H9 (cell line): ENCODE data around the gene SART1. TPM values are rescaled to one million over a fixed set of nuclear protein-coding genes. Genes with fewer than 3 reads are reported as not detected.

Experiments used
- DNase-seq: peaks from one replicate; pipeline ENCODE4 v3.0.0-alpha.2; 2017
- H2AFZ ChIP-seq: one replicate; pipeline ENCODE4 v1.6.1; 2013; ENCODE audit warnings: mild to moderate bottlenecking, low read length, control low read depth, moderate library complexity
- H2AK5ac ChIP-seq: 2 replicates; pipeline ENCODE4 v1.6.1; 2013; ENCODE audit warnings: low read length, control low read depth, mixed read lengths; ENCODE audit not compliant: insufficient read length
- H2BK120ac ChIP-seq: one replicate; pipeline ENCODE4 v1.6.1; 2013; ENCODE audit warnings: low read depth, mild to moderate bottlenecking, low read length, control low read depth, inconsistent platforms; ENCODE audit not compliant: poor library complexity, severe bottlenecking
- H2BK12ac ChIP-seq: 2 replicates; pipeline ENCODE4 v1.6.1; 2013; ENCODE audit warnings: low read length, control low read depth, mixed read lengths, low read depth; ENCODE audit not compliant: insufficient read length
- H2BK15ac ChIP-seq: 2 replicates; pipeline ENCODE4 v1.6.1; 2013; ENCODE audit warnings: low read depth, low read length, control low read depth
- H2BK20ac ChIP-seq: one replicate; pipeline ENCODE4 v1.6.1; 2013; ENCODE audit warnings: low read depth, mild to moderate bottlenecking, low read length, control low read depth, inconsistent platforms; ENCODE audit not compliant: poor library complexity, severe bottlenecking
- H2BK5ac ChIP-seq: 2 replicates; pipeline ENCODE4 v1.6.1; 2013; ENCODE audit warnings: low read length, control low read depth, mixed read lengths; ENCODE audit not compliant: insufficient read length
- H3K14ac ChIP-seq: 2 replicates; pipeline ENCODE4 v1.6.1; 2013; ENCODE audit warnings: low read length, control low read depth; ENCODE audit not compliant: insufficient read depth
- H3K18ac ChIP-seq: 2 replicates; pipeline ENCODE4 v1.6.1; 2013; ENCODE audit warnings: low read depth, mild to moderate bottlenecking, mixed read lengths, low read length, control low read depth; ENCODE audit not compliant: insufficient read length
- H3K23ac ChIP-seq: 2 replicates; pipeline ENCODE4 v1.6.1; 2013; ENCODE audit warnings: low read length, control low read depth, mixed read lengths, low read depth; ENCODE audit not compliant: insufficient read length
- H3K23me2 ChIP-seq: 2 replicates; pipeline ENCODE4 v1.6.1; 2013; ENCODE audit warnings: low read depth, mild to moderate bottlenecking, mixed read lengths, low read length, control low read depth; ENCODE audit not compliant: insufficient read length, poor library complexity, severe bottlenecking
- H3K27ac ChIP-seq: 2 replicates; pipeline ENCODE4 v1.5.1; 2013; ENCODE audit warnings: low read length, control low read depth, mixed read lengths, low read depth; ENCODE audit not compliant: insufficient read length
- H3K27me3 ChIP-seq: 2 replicates; pipeline ENCODE4 v1.6.1; 2013; ENCODE audit warnings: low read length, control low read depth, inconsistent platforms; ENCODE audit not compliant: insufficient read depth
- H3K4ac ChIP-seq: 2 replicates; pipeline ENCODE4 v1.6.1; 2013; ENCODE audit warnings: low read depth, mild to moderate bottlenecking, control low read depth, inconsistent platforms, low read length, moderate library complexity
- H3K4me1 ChIP-seq: 2 replicates; pipeline ENCODE4 v1.6.1; 2013; ENCODE audit warnings: low read length, control low read depth, inconsistent platforms; ENCODE audit not compliant: insufficient read depth
- H3K4me2 ChIP-seq: 2 replicates; pipeline ENCODE4 v1.6.1; 2013; ENCODE audit warnings: low read length, control low read depth, mixed read lengths; ENCODE audit not compliant: insufficient read length, insufficient read depth
- H3K56ac ChIP-seq: 2 replicates; pipeline ENCODE4 v1.6.1; 2013; ENCODE audit warnings: low read depth, mild to moderate bottlenecking, mixed read lengths, low read length, control low read depth; ENCODE audit not compliant: insufficient read length
- H3K79me1 ChIP-seq: 2 replicates; pipeline ENCODE4 v1.6.1; 2013; ENCODE audit warnings: low read depth, mild to moderate bottlenecking, moderate library complexity, low read length, control low read depth, inconsistent platforms; ENCODE audit not compliant: insufficient read depth, poor library complexity, severe bottlenecking
- H3K79me2 ChIP-seq: 2 replicates; pipeline ENCODE4 v1.6.1; 2013; ENCODE audit warnings: low read length, control low read depth, inconsistent platforms; ENCODE audit not compliant: insufficient read depth
- H3K9ac ChIP-seq: 2 replicates; pipeline ENCODE4 v1.6.1; 2013; ENCODE audit warnings: low read length, control low read depth, mixed read lengths; ENCODE audit not compliant: insufficient read length; ENCODE audit errors: extremely low read depth
- H3K9me3 ChIP-seq: one replicate; pipeline ENCODE4 v1.6.1; 2013; ENCODE audit warnings: low read depth, low read length, inconsistent platforms; ENCODE audit not compliant: control insufficient read depth
- H3T11ph ChIP-seq: one replicate; pipeline ENCODE4 v1.6.1; 2013; ENCODE audit warnings: mild to moderate bottlenecking, low read length, control low read depth, inconsistent platforms
- H4K20me1 ChIP-seq: one replicate; pipeline ENCODE4 v1.6.1; 2013; ENCODE audit not compliant: control insufficient read depth, insufficient read length, insufficient read depth
- H4K5ac ChIP-seq: 2 replicates; pipeline ENCODE4 v1.6.1; 2013; ENCODE audit warnings: low read depth, mild to moderate bottlenecking, mixed read lengths, low read length, control low read depth; ENCODE audit not compliant: insufficient read length
- H4K8ac ChIP-seq: replicated peaks from 2 replicates; pipeline ENCODE4 v1.6.1; 2013; ENCODE audit warnings: low read length, control low read depth, mixed read lengths, low read depth; ENCODE audit not compliant: insufficient read length
- H4K91ac ChIP-seq: 2 replicates; pipeline ENCODE4 v1.6.1; 2013; ENCODE audit warnings: low read depth, mild to moderate bottlenecking, moderate library complexity, mixed read lengths, low read length, control low read depth; ENCODE audit not compliant: insufficient read length
- H3K27ac Mint-ChIP-seq, 3 experiments: 2 replicates in 2 of 3; 3 replicates in 1 of 3; pipeline ENCODE4 v1.8.0; 2020 to 2021; ENCODE audit warnings: mixed read lengths in 3 of 3, mild to moderate bottlenecking in 1 of 3, moderate library complexity in 1 of 3
- H3K27me3 Mint-ChIP-seq: 2 replicates; pipeline ENCODE4 v1.8.0; 2021; ENCODE audit warnings: low read depth, mild to moderate bottlenecking, moderate library complexity, mixed read lengths
- H3K36me3 Mint-ChIP-seq, 3 experiments: 2 replicates in 2 of 3; 3 replicates in 1 of 3; pipeline ENCODE4 v1.8.0; 2020 to 2021; ENCODE audit warnings: low read depth in 3 of 3, mixed read lengths in 3 of 3; ENCODE audit not compliant: insufficient read depth in 1 of 3
- H3K4me1 Mint-ChIP-seq, 2 experiments: 2 replicates each; pipeline ENCODE4 v1.8.0; 2020; ENCODE audit warnings: mixed read lengths in 2 of 2
- H3K4me3 Mint-ChIP-seq, 2 experiments: 2 replicates in 1 of 2; 3 replicates in 1 of 2; pipeline ENCODE4 v1.8.0; 2020 to 2021; ENCODE audit warnings: mild to moderate bottlenecking in 2 of 2, mixed read lengths in 2 of 2, moderate library complexity in 1 of 2
- H3K9me3 Mint-ChIP-seq, 2 experiments: 2 replicates in 1 of 2; 3 replicates in 1 of 2; pipeline ENCODE4 v1.8.0; 2020; ENCODE audit warnings: mild to moderate bottlenecking in 2 of 2, mixed read lengths in 2 of 2, moderate library complexity in 1 of 2
- CTCF ChIP-seq: fragments of 200-600 bp; sonication (generic); conservative IDR thresholded peaks from 3 replicates; pipeline ENCODE4 v1.8.0; 2021; ENCODE audit warnings: antibody characterized with exemption, mild to moderate bottlenecking
- WGBS: extraction: QIAGEN DNeasy Blood & Tissue Kit; methylation state at CpG from one replicate; pipeline ENCODE4 v1.1.7; 2013; ENCODE audit warnings: missing lambda C conversion rate, low lambda C conversion rate, mixed read lengths; ENCODE audit not compliant: insufficient read length; ENCODE audit errors: extremely low coverage; 5-methylcytosine and 5-hydroxymethylcytosine counted together
- total RNA-seq: library from RNA; stranded (reverse); gene quantifications from 2 replicates; pipeline ENCODE4 v1.2.1, GENCODE V29; 2021

SART1 gene
- total RNA-seq, 1 experiment from 2014 or later, result 52.0 TPM

- Histone ChIP-seq H3K9me3 (no peaks in the 10 kb centered on the region), H4K8ac (no peak overlapping the region), H3K79me2 (peaks cover 10% of the 10 kb centered on the region; the same call in 1 of the 2 replicates), H2AFZ (no peak overlapping the region), H3K23ac (no peak overlapping the region), H3K56ac (no peak overlapping the region), H3K9ac (no peak overlapping the region), H3K27me3 (no peaks in the 10 kb centered on the region), H2AK5ac (no peak overlapping the region), H2BK20ac (no peak overlapping the region), H2BK15ac (no peak overlapping the region), H3K23me2 (peaks cover under 1% of the 10 kb centered on the region), H3K4ac (no peak overlapping the region), H4K20me1 (no peaks in the 10 kb centered on the region), H3K27ac (no peak overlapping the region), H4K5ac (no peak overlapping the region), H3K14ac (no peak overlapping the region; the same call in 1 of the 2 replicates), H4K91ac (no peak overlapping the region), H3K4me1 (peaks cover 3% of the 10 kb centered on the region; the same call in 1 of the 2 replicates), H2BK5ac (no peak overlapping the region), H2BK12ac (no peak overlapping the region), H3T11ph (no peak overlapping the region), H3K4me2 (no peak overlapping the region), H2BK120ac (no peak overlapping the region), H3K79me1 (peaks cover 5% of the 10 kb centered on the region), H3K18ac (no peak overlapping the region)
- peaks cover 46 to 72% (median 69%) of the 10 kb centered on the region in 3 experiments for H3K36me3 Mint-ChIP-seq
- H3K27me3 Mint-ChIP-seq, result no peaks in the 10 kb centered on the region
- peaks cover 17% of the 10 kb centered on the region in 2 experiments for H3K4me1 Mint-ChIP-seq
- peak overlapping the region in 1 of 2 experiments; percentile 58; a peak in 2 of 5 replicates for H3K4me3 Mint-ChIP-seq
- no peak overlapping the region; a peak in 1 of 7 replicates for H3K27ac Mint-ChIP-seq
- DNase-seq, result no peak
- no peaks in the 10 kb centered on the region; a peak in 1 of 5 replicates for H3K9me3 Mint-ChIP-seq
- WGBS, result no CpG with 5 or more reads among the region's 36 CpGs
- no peak for TF ChIP-seq CTCF
Measured at GRCh38 chr11:65965986-65966762, 4.6 kb downstream of the SART1 start.
